ENCODE results near the gene ASB8. TPM values are rescaled to one million over a fixed set of nuclear protein-coding genes. Genes with fewer than 3 reads are reported as not detected.
A peak's percentile ranks its signal among the peaks of the same experiment; 100 is the strongest.

Gene ASB8
- total RNA-seq, 6 experiments from 2014 or later: 17.7 to 29.3 (median 21.6) TPM

GRCh38 chr12:48176417-48176751 lies 19.1 kb upstream of the ASB8 start:
- DNase-seq (no peak), ATAC-seq (no peak)
- Histone ChIP-seq H3K4me3 (no peak overlapping the region), H3K36me3 (no peaks in the 10 kb centered on the region), H3K27ac (no peak overlapping the region), H3K4me1 (no peaks in the 10 kb centered on the region), H3K9me3 (no peaks in the 10 kb centered on the region), H3K27me3 (no peaks in the 10 kb centered on the region)
- TF ChIP-seq POLR2A (IDR thresholded peaks at IDR 0.05) (no peak), CTCF (IDR thresholded peaks at IDR 0.05) (no peak)
- intact Hi-C loops (cut with DNase I): no loop called here

GRCh38 chr12:48175613-48176416 lies 18.5 kb upstream of the ASB8 start:
- no peaks in the 10 kb centered on the region for H3K9me3 ChIP-seq
- no peak overlapping the region for H3K4me3 ChIP-seq
- TF ChIP-seq POLR2A (IDR thresholded peaks at IDR 0.05) (no peak), CTCF (IDR thresholded peaks at IDR 0.05) (no peak)
- no peaks in the 10 kb centered on the region for H3K36me3 ChIP-seq
- WGBS (ENCODE audit: insufficient coverage, low coverage, low lambda C conversion rate, missing lambda C conversion rate): 95% methylated on average over 2 of the region's 3 CpGs
- intact Hi-C loops (cut with DNase I): no loop called here
- H3K27me3 ChIP-seq: no peaks in the 10 kb centered on the region
- no peak for DNase-seq
- no peak overlapping the region for H3K27ac ChIP-seq
- H3K4me1 ChIP-seq: no peaks in the 10 kb centered on the region
- no peak for ATAC-seq

- WGBS (ENCODE audit: insufficient coverage, low coverage, low lambda C conversion rate, missing lambda C conversion rate): 82% methylated on average over 14 of the region's 19 CpGs
- H3K27ac ChIP-seq: no peak overlapping the region
- no peak for TF ChIP-seq POLR2A (IDR thresholded peaks at IDR 0.05)
- TF ChIP-seq CTCF (IDR thresholded peaks at IDR 0.05): no peak
- H3K36me3 ChIP-seq: no peaks in the 10 kb centered on the region
- no peak for ATAC-seq
- no peaks in the 10 kb centered on the region for H3K27me3 ChIP-seq
- H3K9me3 ChIP-seq: no peaks in the 10 kb centered on the region
- no peak for DNase-seq
- H3K4me3 ChIP-seq: no peak overlapping the region
- intact Hi-C loops (cut with DNase I): loop anchor here in 1 of 2 donors (10.0 kb wide), 1 partner anchor 84 kb away; no protein-coding TSS in a partner anchor
- no peaks in the 10 kb centered on the region for H3K4me1 ChIP-seq
Observed at GRCh38 chr12:48169011-48169410, 11.7 kb upstream of the ASB8 start.

DNA sequence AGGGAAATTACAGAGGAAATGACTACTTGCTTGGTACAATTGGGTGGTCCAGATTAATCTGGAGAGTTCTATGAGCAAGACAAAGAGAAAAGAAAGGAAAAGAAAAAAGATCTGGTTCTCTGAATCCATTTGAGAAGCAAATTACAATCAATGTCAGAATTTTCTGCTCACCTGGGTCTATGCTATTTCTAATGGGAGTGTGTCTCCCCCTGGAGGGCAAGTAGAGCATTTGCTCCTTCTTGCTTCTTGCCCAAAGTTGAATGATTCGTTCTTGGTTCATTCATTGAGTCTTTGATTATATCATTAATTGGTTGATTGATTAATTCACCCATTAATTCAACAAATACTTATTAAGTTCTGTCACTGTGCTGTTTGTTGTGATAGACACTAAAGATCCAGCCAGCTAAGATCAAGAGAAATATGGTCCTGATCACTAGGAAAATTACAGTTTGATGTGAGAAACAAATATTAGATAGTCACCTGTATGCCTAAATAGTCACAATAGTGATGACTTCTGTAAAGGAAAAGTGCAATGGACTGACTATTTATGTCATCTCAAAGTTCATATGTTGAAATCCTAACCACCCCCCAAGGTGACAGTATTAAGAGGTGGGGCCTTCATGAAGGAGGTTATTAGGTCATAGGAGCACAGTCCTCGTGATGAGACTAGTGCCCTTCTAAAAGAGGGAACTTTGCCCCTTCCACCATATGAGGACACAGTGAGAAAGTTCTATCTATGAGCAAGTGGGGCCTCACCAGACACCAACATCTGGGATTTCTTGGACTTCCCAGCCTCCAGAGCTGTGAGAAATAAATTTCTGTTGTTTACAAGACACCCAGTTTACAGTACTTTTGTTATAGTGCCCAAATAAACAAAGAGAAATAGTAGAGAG lies 8.0 kb upstream of the ASB8 start:
- Histone ChIP-seq H3K36me3 (no peaks in the 10 kb centered on the region), H3K27ac (no peak overlapping the region), H3K4me3 (no peak overlapping the region), H3K9me3 (no peaks in the 10 kb centered on the region), H3K27me3 (no peaks in the 10 kb centered on the region), H3K4me1 (no peaks in the 10 kb centered on the region)
- intact Hi-C loops (cut with DNase I): loop anchor here in 1 of 2 donors (10.0 kb wide), 1 partner anchor 81 kb away; no protein-coding TSS in a partner anchor
- WGBS (ENCODE audit: insufficient coverage, low coverage, low lambda C conversion rate, missing lambda C conversion rate): 8% methylated on average over 2 of the region's 2 CpGs
- ATAC-seq (peak; percentile 78 to 88 (median 83)), DNase-seq (no peak)
- TF ChIP-seq CTCF (IDR thresholded peaks at IDR 0.05): peak; percentile 91 to 97 (median 94)
- TF ChIP-seq POLR2A (IDR thresholded peaks at IDR 0.05): no peak

Data from right lobe of liver (tissue), 6 donors.